DOHH2 (cell line): ENCODE data around the gene HERC6.

Experiments used
- H3F3A ChIP-seq: fragments of 200-600 bp; sonication (generic), shearing (Covaris generic); 2 replicates; pipeline ENCODE4 v1.6.0; 2016; ENCODE audit warnings: antibody characterized with exemption, mild to moderate bottlenecking; ENCODE audit not compliant: control insufficient read depth, insufficient read depth
- H3K27ac ChIP-seq: fragments of 200-600 bp; sonication (generic); 2 replicates; pipeline ENCODE4 v1.5.1; 2014; ENCODE audit warnings: low read depth, mild to moderate bottlenecking, low read length, moderate library complexity
- H3K27me3 ChIP-seq: fragments of 200-600 bp; sonication (generic); 2 replicates; pipeline ENCODE4 v1.6.1; 2014; ENCODE audit warnings: mild to moderate bottlenecking, low read length, mixed read lengths; ENCODE audit not compliant: control insufficient read depth
- H3K36me3 ChIP-seq: fragments of 200-600 bp; sonication (generic); 2 replicates; pipeline ENCODE4 v1.6.1; 2014; ENCODE audit warnings: mild to moderate bottlenecking, low read length, moderate library complexity, mixed read lengths; ENCODE audit not compliant: control insufficient read depth
- H3K4me1 ChIP-seq: fragments of 200-600 bp; sonication (generic); 2 replicates; pipeline ENCODE4 v1.6.1; 2014; ENCODE audit warnings: mild to moderate bottlenecking, low read length, mixed read lengths; ENCODE audit not compliant: control insufficient read depth
- H3K4me2 ChIP-seq: fragments of 200-600 bp; sonication (generic); 2 replicates; pipeline ENCODE4 v1.6.0; 2014; ENCODE audit warnings: mild to moderate bottlenecking, low read length, moderate library complexity
- H3K4me3 ChIP-seq: fragments of 200-600 bp; sonication (generic); 2 replicates; pipeline ENCODE4 v1.5.1; 2014; ENCODE audit warnings: mild to moderate bottlenecking, low read length, mixed read lengths
- H3K79me2 ChIP-seq: fragments of 200-600 bp; sonication (generic); 2 replicates; pipeline ENCODE4 v1.6.1; 2014; ENCODE audit warnings: mild to moderate bottlenecking, low read length, mixed read lengths; ENCODE audit not compliant: control insufficient read depth
- H3K9me2 ChIP-seq: fragments of 200-600 bp; sonication (generic); replicated peaks from 2 replicates; pipeline ENCODE4 v1.6.1; 2014; ENCODE audit warnings: mild to moderate bottlenecking, low read length, mixed read lengths; ENCODE audit not compliant: control insufficient read depth
- H3K9me3 ChIP-seq: fragments of 200-600 bp; sonication (generic); 2 replicates; pipeline ENCODE4 v1.6.1; 2014; ENCODE audit warnings: antibody characterized with exemption, low read length, mixed read lengths; ENCODE audit not compliant: control insufficient read depth, insufficient read depth
- H4K20me1 ChIP-seq: fragments of 200-600 bp; sonication (generic); 2 replicates; pipeline ENCODE4 v1.6.0; 2014; ENCODE audit warnings: low read depth, mild to moderate bottlenecking, antibody characterized with exemption, low read length, moderate library complexity; ENCODE audit not compliant: control insufficient read depth, insufficient read depth
- EZH2phosphoT487 ChIP-seq: fragments of 200-600 bp; sonication (generic); IDR thresholded peaks from 2 replicates; pipeline ENCODE4 v1.6.1; 2017; ENCODE audit warnings: borderline replicate concordance, mild to moderate bottlenecking, antibody characterized with exemption, low read length, moderate library complexity, mixed read lengths
- TF ChIP-seq, protein P1 (sequence below): fragments of 200-600 bp; sonication (generic); IDR thresholded peaks from one replicate; pipeline ENCODE4 v1.5.1; 2014; ENCODE audit warnings: antibody characterized with exemption, mild to moderate bottlenecking, low read depth, low read length; ENCODE audit not compliant: poor library complexity, severe bottlenecking

Gene HERC6

DNA sequence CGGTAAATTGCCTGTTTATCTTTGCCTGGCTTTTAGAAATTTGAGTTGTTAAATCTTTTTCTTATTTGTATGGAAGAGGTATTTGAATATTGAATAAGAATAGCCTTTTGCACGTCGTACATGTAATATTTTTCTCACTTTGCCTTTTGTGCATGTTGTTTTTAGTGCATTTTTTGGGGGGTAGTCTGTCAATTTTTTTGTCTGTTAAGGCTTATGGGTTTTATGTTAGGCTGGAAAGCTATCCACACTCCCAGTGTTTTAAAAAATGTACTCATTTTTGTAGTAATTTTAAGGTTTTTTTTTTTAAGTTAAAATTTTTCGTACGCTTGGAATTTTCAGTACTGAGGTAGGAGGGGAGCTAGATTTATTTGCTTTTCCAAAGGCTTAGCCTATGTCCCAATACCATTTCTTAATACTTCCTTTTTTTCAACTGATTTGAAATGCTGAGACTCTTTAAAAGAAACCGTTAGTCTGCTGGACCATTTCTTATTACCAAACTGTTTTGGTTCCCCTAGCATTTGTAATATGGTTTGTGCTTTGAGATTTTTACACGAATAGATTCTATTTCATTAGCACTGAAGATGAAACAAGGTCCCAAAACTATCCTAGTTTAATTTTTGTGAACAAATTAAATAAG lies 79.6 kb downstream of the HERC6 start:
- H3K27me3 ChIP-seq = no peaks in the 10 kb centered on the region; the same call in none of the 2 replicates
- no peaks in the 10 kb centered on the region for H3K36me3 ChIP-seq
- no peak overlapping the region for H3K4me3 ChIP-seq
- H3K79me2 ChIP-seq = no peaks in the 10 kb centered on the region
- H3K9me2 ChIP-seq = no peaks in the 10 kb centered on the region
- H4K20me1 ChIP-seq = no peaks in the 10 kb centered on the region
- H3F3A ChIP-seq = no peaks in the 10 kb centered on the region
- no peak overlapping the region for H3K4me2 ChIP-seq
- no peaks in the 10 kb centered on the region for H3K9me3 ChIP-seq
- H3K4me1 ChIP-seq = peaks cover 8% of the 10 kb centered on the region
- no peak for TF ChIP-seq EZH2phosphoT487
- TF ChIP-seq, protein P1, sequence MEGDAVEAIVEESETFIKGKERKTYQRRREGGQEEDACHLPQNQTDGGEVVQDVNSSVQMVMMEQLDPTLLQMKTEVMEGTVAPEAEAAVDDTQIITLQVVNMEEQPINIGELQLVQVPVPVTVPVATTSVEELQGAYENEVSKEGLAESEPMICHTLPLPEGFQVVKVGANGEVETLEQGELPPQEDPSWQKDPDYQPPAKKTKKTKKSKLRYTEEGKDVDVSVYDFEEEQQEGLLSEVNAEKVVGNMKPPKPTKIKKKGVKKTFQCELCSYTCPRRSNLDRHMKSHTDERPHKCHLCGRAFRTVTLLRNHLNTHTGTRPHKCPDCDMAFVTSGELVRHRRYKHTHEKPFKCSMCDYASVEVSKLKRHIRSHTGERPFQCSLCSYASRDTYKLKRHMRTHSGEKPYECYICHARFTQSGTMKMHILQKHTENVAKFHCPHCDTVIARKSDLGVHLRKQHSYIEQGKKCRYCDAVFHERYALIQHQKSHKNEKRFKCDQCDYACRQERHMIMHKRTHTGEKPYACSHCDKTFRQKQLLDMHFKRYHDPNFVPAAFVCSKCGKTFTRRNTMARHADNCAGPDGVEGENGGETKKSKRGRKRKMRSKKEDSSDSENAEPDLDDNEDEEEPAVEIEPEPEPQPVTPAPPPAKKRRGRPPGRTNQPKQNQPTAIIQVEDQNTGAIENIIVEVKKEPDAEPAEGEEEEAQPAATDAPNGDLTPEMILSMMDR = no peak
- H3K27ac ChIP-seq = no peak overlapping the region

DNA sequence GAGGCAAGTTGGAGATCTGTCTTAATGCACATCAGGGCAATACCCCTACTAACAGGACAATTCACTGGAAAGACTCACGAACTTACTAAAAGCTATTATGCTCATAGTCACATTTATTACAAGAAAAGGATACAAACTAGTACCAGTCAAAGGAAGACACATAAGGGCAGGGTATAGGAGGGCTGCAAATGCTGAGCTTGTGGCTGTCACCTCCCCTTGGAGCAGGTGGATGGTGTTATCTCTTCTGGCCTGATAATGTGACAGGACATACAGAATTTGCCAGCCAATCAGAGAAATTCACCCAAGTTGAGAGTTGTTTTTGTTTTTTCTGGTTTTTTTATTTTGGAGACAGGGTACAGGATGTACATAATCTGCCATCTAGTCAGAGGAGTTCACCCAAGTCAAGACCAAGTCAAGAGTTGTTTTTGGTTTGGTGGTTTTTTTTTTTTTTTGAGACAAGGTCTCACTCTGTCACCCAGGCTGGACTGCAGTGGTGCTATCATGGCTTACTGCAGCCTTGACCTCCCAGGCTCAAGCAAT lies 87.1 kb downstream of the HERC6 start:
- Histone ChIP-seq H3K4me2 (no peak overlapping the region), H3K9me3 (no peaks in the 10 kb centered on the region), H3K4me1 (no peaks in the 10 kb centered on the region), H3K9me2 (no peaks in the 10 kb centered on the region), H3K36me3 (no peaks in the 10 kb centered on the region), H3F3A (no peaks in the 10 kb centered on the region), H3K4me3 (no peak overlapping the region), H3K79me2 (no peaks in the 10 kb centered on the region), H4K20me1 (no peaks in the 10 kb centered on the region), H3K27ac (no peak overlapping the region), H3K27me3 (no peaks in the 10 kb centered on the region; the same call in 1 of the 2 replicates)
- TF ChIP-seq, protein P1 = no peak
- TF ChIP-seq EZH2phosphoT487 = no peak

DNA sequence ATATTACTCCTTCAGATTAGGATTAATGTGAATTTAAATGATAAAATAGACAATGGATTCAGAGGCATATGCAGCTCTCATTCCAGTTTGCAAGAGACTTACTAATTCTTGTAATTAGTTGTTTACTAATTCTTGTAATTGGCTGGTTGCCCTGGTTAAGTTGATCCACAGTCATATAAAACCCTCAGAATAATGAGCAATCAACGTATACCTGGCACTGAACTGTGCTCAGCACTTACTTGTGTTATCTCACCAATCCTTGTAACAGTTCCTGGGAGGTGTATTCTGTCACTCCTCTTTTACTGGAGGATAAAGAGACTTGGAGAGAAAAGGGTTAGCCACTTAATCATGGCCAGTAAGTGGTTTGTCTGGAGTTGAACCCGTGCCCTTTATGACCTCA lies 88.7 kb downstream of the HERC6 start:
- Histone ChIP-seq H3K4me1 (no peaks in the 10 kb centered on the region), H3K79me2 (no peaks in the 10 kb centered on the region), H4K20me1 (no peaks in the 10 kb centered on the region), H3F3A (no peaks in the 10 kb centered on the region), H3K4me2 (no peak overlapping the region), H3K9me3 (no peaks in the 10 kb centered on the region), H3K9me2 (no peaks in the 10 kb centered on the region), H3K4me3 (no peak overlapping the region), H3K36me3 (no peaks in the 10 kb centered on the region), H3K27ac (no peak overlapping the region), H3K27me3 (no peaks in the 10 kb centered on the region; the same call in 1 of the 2 replicates)
- TF ChIP-seq, protein P1 = no peak
- no peak for TF ChIP-seq EZH2phosphoT487
